Thoracic aorta (tissue), 2 donors: ENCODE measurements around the gene OR4E2. TPM values are rescaled to one million over a fixed set of nuclear protein-coding genes. Genes with fewer than 3 reads are reported as not detected.

ENCODE experiments used
- ATAC-seq: fragments of 150-250 bp; one replicate; pipeline ENCODE4 v1.8.0; 2017; ENCODE audit warnings: low read depth; ENCODE audit not compliant: insufficient number of reproducible peaks, low FRiP score
- DNase-seq: peaks from one replicate; pipeline ENCODE4 v3.0.0-alpha.2; 2020; ENCODE audit warnings: low spot score
- H3K27ac ChIP-seq, 2 donors: fragments of 200-600 bp; sonication (generic); 1 replicate in 1 of 2; 2 replicates in 1 of 2; pipeline ENCODE4 v1.5.1; 2016; ENCODE audit warnings: mild to moderate bottlenecking in 2 of 2, moderate library complexity in 2 of 2
- H3K27me3 ChIP-seq: fragments of 200-600 bp; sonication (generic); replicated peaks from 2 replicates; pipeline ENCODE4 v1.6.0; 2016; ENCODE audit warnings: mild to moderate bottlenecking; ENCODE audit not compliant: insufficient read depth
- H3K36me3 ChIP-seq: fragments of 200-600 bp; sonication (generic); one replicate; pipeline ENCODE4 v1.5.1; 2016
- H3K4me1 ChIP-seq, 2 donors: fragments of 200-600 bp; sonication (generic); 1 replicate in 1 of 2; 2 replicates in 1 of 2; pipeline versions ENCODE4 v1.5.1 to v1.6.0; 2016; ENCODE audit warnings: low read depth in 2 of 2, mild to moderate bottlenecking in 1 of 2; ENCODE audit not compliant: control insufficient read depth in 1 of 2
- H3K4me3 ChIP-seq: fragments of 200-600 bp; sonication (generic); 2 replicates; pipeline ENCODE4 v1.5.1; 2016; ENCODE audit warnings: mild to moderate bottlenecking
- H3K9me3 ChIP-seq: fragments of 200-600 bp; sonication (generic); 2 replicates; pipeline ENCODE4 v1.5.1; 2016
- CTCF ChIP-seq: fragments of 200-600 bp; sonication (generic); IDR thresholded peaks from one replicate; pipeline ENCODE4 v1.5.1; 2019; ENCODE audit warnings: antibody characterized with exemption
- total RNA-seq, 2 donors: library from RNA; depleted of rRNA; stranded (reverse); fragments of >200 nt; gene quantifications; one replicate each; pipeline versions ENCODE4 v1.1.0 to v1.2.3, GENCODE V29; 2016

The OR4E2 gene
- total RNA-seq, 2 donors from 2014 or later: not detected

GRCh38 chr14:21652209-21652808 lies 1.3 kb upstream of the OR4E2 start:
- no peak for ATAC-seq
- Histone ChIP-seq H3K27ac (no peak overlapping the region), H3K4me1 (no peaks in the 10 kb centered on the region), H3K27me3 (no peaks in the 10 kb centered on the region), H3K4me3 (no peak overlapping the region), H3K9me3 (no peaks in the 10 kb centered on the region), H3K36me3 (no peaks in the 10 kb centered on the region)
- no peak for TF ChIP-seq CTCF
- no peak for DNase-seq

GRCh38 chr14:21654215-21654614 lies 580 bp downstream of the OR4E2 start:
- H3K27me3 ChIP-seq: no peaks in the 10 kb centered on the region
- H3K4me1 ChIP-seq: no peaks in the 10 kb centered on the region
- H3K27ac ChIP-seq: no peak overlapping the region
- no peaks in the 10 kb centered on the region for H3K9me3 ChIP-seq
- H3K4me3 ChIP-seq: no peak overlapping the region
- ATAC-seq (no peak), DNase-seq (no peak)
- H3K36me3 ChIP-seq: no peaks in the 10 kb centered on the region
- TF ChIP-seq CTCF: no peak

- no peak for DNase-seq
- ATAC-seq: no peak
- TF ChIP-seq CTCF: no peak
- Histone ChIP-seq H3K4me1 (no peaks in the 10 kb centered on the region), H3K27ac (no peak overlapping the region), H3K36me3 (no peaks in the 10 kb centered on the region), H3K9me3 (no peaks in the 10 kb centered on the region), H3K4me3 (no peak overlapping the region), H3K27me3 (no peaks in the 10 kb centered on the region)
Observed at GRCh38 chr14:21656980-21657379, 3.3 kb downstream of the OR4E2 start.

GRCh38 chr14:21668377-21668776 lies 14.7 kb downstream of the OR4E2 start:
- no peaks in the 10 kb centered on the region for H3K27me3 ChIP-seq
- DNase-seq (no peak), ATAC-seq (no peak)
- H3K4me3 ChIP-seq: no peak overlapping the region
- no peaks in the 10 kb centered on the region for H3K4me1 ChIP-seq
- H3K36me3 ChIP-seq: no peaks in the 10 kb centered on the region
- no peak overlapping the region for H3K27ac ChIP-seq
- no peak for TF ChIP-seq CTCF
- no peaks in the 10 kb centered on the region for H3K9me3 ChIP-seq

- no peaks in the 10 kb centered on the region for H3K27me3 ChIP-seq
- DNase-seq: no peak
- no peak overlapping the region for H3K4me3 ChIP-seq
- no peaks in the 10 kb centered on the region for H3K9me3 ChIP-seq
- H3K27ac ChIP-seq: no peak overlapping the region
- H3K4me1 ChIP-seq: no peaks in the 10 kb centered on the region
- H3K36me3 ChIP-seq: no peaks in the 10 kb centered on the region
- no peak for TF ChIP-seq CTCF
- ATAC-seq: no peak
Observed at GRCh38 chr14:21669284-21669683, 15.6 kb downstream of the OR4E2 start.
